Sigmoid colon (tissue), 4 donors: ENCODE measurements around the gene GRM4.

ENCODE experiments used
- POLR2A ChIP-seq, 2 donors: fragments of 450-650 bp; IDR thresholded peaks; one replicate each; pipeline ENCODE4 v1.6.1; 2016; ENCODE audit warnings: antibody characterized with exemption in 2 of 2, mild to moderate bottlenecking in 2 of 2, moderate library complexity in 2 of 2
- POLR2AphosphoS5 ChIP-seq, 4 donors: sonication (generic); formaldehyde crosslinking; IDR thresholded peaks; one replicate each; pipeline ENCODE4 v1.6.1; 2017; ENCODE audit warnings: antibody characterized with exemption in 4 of 4
- TF ChIP-seq, protein P1 (sequence below), 4 experiments: fragments of 450-650 bp in 3 of 4; fragments of 200-600 bp in 1 of 4; IDR thresholded peaks; one replicate each; pipeline ENCODE4 v1.5.1; 2016 to 2019; ENCODE audit warnings: antibody characterized with exemption in 4 of 4, mild to moderate bottlenecking in 3 of 4, moderate library complexity in 2 of 4

- TF ChIP-seq, protein P1, sequence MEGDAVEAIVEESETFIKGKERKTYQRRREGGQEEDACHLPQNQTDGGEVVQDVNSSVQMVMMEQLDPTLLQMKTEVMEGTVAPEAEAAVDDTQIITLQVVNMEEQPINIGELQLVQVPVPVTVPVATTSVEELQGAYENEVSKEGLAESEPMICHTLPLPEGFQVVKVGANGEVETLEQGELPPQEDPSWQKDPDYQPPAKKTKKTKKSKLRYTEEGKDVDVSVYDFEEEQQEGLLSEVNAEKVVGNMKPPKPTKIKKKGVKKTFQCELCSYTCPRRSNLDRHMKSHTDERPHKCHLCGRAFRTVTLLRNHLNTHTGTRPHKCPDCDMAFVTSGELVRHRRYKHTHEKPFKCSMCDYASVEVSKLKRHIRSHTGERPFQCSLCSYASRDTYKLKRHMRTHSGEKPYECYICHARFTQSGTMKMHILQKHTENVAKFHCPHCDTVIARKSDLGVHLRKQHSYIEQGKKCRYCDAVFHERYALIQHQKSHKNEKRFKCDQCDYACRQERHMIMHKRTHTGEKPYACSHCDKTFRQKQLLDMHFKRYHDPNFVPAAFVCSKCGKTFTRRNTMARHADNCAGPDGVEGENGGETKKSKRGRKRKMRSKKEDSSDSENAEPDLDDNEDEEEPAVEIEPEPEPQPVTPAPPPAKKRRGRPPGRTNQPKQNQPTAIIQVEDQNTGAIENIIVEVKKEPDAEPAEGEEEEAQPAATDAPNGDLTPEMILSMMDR (IDR thresholded peaks at IDR 0.05), result no peak
- TF ChIP-seq POLR2AphosphoS5 (IDR thresholded peaks at IDR 0.05) (no peak), POLR2A (IDR thresholded peaks at IDR 0.05) (no peak)
Measured at GRCh38 chr6:34146801-34147592, 1.1 kb upstream of the GRM4 start.
